ENCODE measurements around the gene MDP1.
"Not testable (repeated sequence)": the region's sequence is repeated elsewhere in the genome, so short reads cannot be mapped to it uniquely, and the experiment has no call there.

The MDP1 gene

GRCh38 chr14:24250354-24250753 lies 34.5 kb upstream of the MDP1 start:
- no peak for DNase-seq (ENCODE audit: low read depth)

GRCh38 chr14:24249230-24250021 lies 33.6 kb upstream of the MDP1 start:
- DNase-seq (ENCODE audit: low read depth) = no peak

- no peak for DNase-seq (ENCODE audit: low read depth)
Measured at GRCh38 chr14:24247422-24247821, 31.6 kb upstream of the MDP1 start.

- DNase-seq (ENCODE audit: low read depth) = no peak
Measured at GRCh38 chr14:24246765-24247212, 30.9 kb upstream of the MDP1 start.

- DNase-seq (ENCODE audit: low read depth) = not testable (repeated sequence)
Measured at GRCh38 chr14:24245350-24245749, 29.5 kb upstream of the MDP1 start.

- DNase-seq (ENCODE audit: low read depth) = no peak
Measured at GRCh38 chr14:24243336-24243836, 27.5 kb upstream of the MDP1 start.

GRCh38 chr14:24241829-24242443 lies 26.1 kb upstream of the MDP1 start:
- DNase-seq (ENCODE audit: low read depth) = peak; percentile 83

GRCh38 chr14:24240110-24240918 lies 24.4 kb upstream of the MDP1 start:
- DNase-seq (ENCODE audit: low read depth) = no peak

GRCh38 chr14:24238527-24239037 lies 22.7 kb upstream of the MDP1 start:
- DNase-seq (ENCODE audit: low read depth) = no peak

GRCh38 chr14:24238123-24238522 lies 22.3 kb upstream of the MDP1 start:
- DNase-seq (ENCODE audit: low read depth) = no peak

GRCh38 chr14:24237463-24237955 lies 21.6 kb upstream of the MDP1 start:
- DNase-seq (ENCODE audit: low read depth) = no peak

GRCh38 chr14:24236689-24237462 lies 21.0 kb upstream of the MDP1 start:
- DNase-seq (ENCODE audit: low read depth) = no peak

GRCh38 chr14:24235804-24236688 lies 20.2 kb upstream of the MDP1 start:
- no peak for DNase-seq (ENCODE audit: low read depth)

GRCh38 chr14:24234095-24235005 lies 18.5 kb upstream of the MDP1 start:
- no peak for DNase-seq (ENCODE audit: low read depth)

GRCh38 chr14:24233538-24233866 lies 17.6 kb upstream of the MDP1 start:
- no peak for DNase-seq (ENCODE audit: low read depth)

GRCh38 chr14:24232645-24233537 lies 17.0 kb upstream of the MDP1 start, which contains the start of gene GMPR2:
TSS of gene GMPR2 (plus strand) at chr14:24232929. CDS start at chr14:24233254, 325 bp downstream.
- DNase-seq (ENCODE audit: low read depth) = no peak

- peak; percentile 95 for DNase-seq (ENCODE audit: low read depth)
Measured at GRCh38 chr14:24232121-24232644, 16.3 kb upstream of the MDP1 start, which contains the start of gene NEDD8. TSS of gene NEDD8 (minus strand) at chr14:24232367. CDS start at chr14:24232267, 100 bp downstream.
